NCI-H526 treated with DMSO at 0.1 percent for 48 hours (cell line): Measurements from ENCODE around the gene OR5I1.
A peak's percentile ranks its signal among the peaks of the same experiment; 100 is the strongest.
"Not testable (repeated sequence)": the region's sequence is repeated elsewhere in the genome, so short reads cannot be mapped to it uniquely, and the experiment has no call there.

Experiments used
- DNase-seq: peaks from one replicate; lab custom pipeline; 2025; lab: John Stamatoyannopoulos, UW

Gene OR5I1

GRCh38 chr11:55936300-55936699 is at the start of gene OR5I1:
OR5I1 (minus strand) TSS chr11:55936400; CDS start chr11:55936400, 0 bp downstream.
- no peak for DNase-seq

- DNase-seq: no peak
Observed at GRCh38 chr11:55970935-55971334, 34.7 kb upstream of the OR5I1 start.

GRCh38 chr11:55969845-55970244 is 33.6 kb upstream of the OR5I1 start, which contains the start of gene OR10AG1:
OR10AG1 (minus strand) TSS chr11:55969945; CDS start chr11:55969907, 38 bp downstream.
- DNase-seq: no peak

- DNase-seq: no peak
Observed at GRCh38 chr11:55967914-55968313, 31.7 kb upstream of the OR5I1 start.

GRCh38 chr11:55966391-55966790 is 30.2 kb upstream of the OR5I1 start:
- DNase-seq: no peak

GRCh38 chr11:55956521-55956920 is 20.3 kb upstream of the OR5I1 start:
- no peak for DNase-seq

GRCh38 chr11:55949330-55949729 is 13.1 kb upstream of the OR5I1 start:
- DNase-seq: no peak

GRCh38 chr11:55942785-55943392 is 6.7 kb upstream of the OR5I1 start:
- DNase-seq: peak; percentile 25

- DNase-seq: no peak
Observed at GRCh38 chr11:55920537-55920936, 15.7 kb downstream of the OR5I1 start.

- DNase-seq: no peak
Observed at GRCh38 chr11:55914482-55914881, 21.7 kb downstream of the OR5I1 start, which contains the start of gene OR5W2. OR5W2 (minus strand) TSS chr11:55914582; CDS start chr11:55914582, 0 bp downstream.

GRCh38 chr11:55902308-55902707 is 33.9 kb downstream of the OR5I1 start:
- no peak for DNase-seq

GRCh38 chr11:55895216-55895615 is 41.0 kb downstream of the OR5I1 start:
- no peak for DNase-seq

GRCh38 chr11:55885481-55885880 is 50.7 kb downstream of the OR5I1 start:
- DNase-seq: not testable (repeated sequence)
